ENCODE measurements around the gene WDFY3. TPM values are rescaled to one million over a fixed set of nuclear protein-coding genes. Genes with fewer than 3 reads are reported as not detected.

The WDFY3 gene
- total and polyA plus RNA-seq, 2 experiments from 2014 or later: 3.1 to 45.6 TPM

- Histone ChIP-seq H3K4me3 (no peak overlapping the region), H3K27me3 (replicated peaks; ENCODE audit: insufficient read depth) (no peaks in the 10 kb centered on the region), H3K4me1 (ENCODE audit: insufficient read depth) (no peaks in the 10 kb centered on the region), H3K79me2 (ENCODE audit: insufficient read depth) (no peaks in the 10 kb centered on the region), H3K27ac (no peak overlapping the region), H2AFZ (0 out of 2 replicates have a peak overlapping the region, but pooled peaks have one; percentile 33), H4K20me1 (ENCODE audit: insufficient read depth) (no peaks in the 10 kb centered on the region), H3K4me2 (ENCODE audit: unreplicated experiment) (no peak overlapping the region), H3F3A (ENCODE audit: insufficient read depth) (no peaks in the 10 kb centered on the region), H3K36me3 (ENCODE audit: low read depth) (no peaks in the 10 kb centered on the region), H3K9me3 (ENCODE audit: low read depth) (no peaks in the 10 kb centered on the region), H3K9ac (no peak overlapping the region), H3K9me2 (ENCODE audit: insufficient read depth) (no peaks in the 10 kb centered on the region)
- in situ Hi-C loops (cut with MboI): no loop called here
- DNase-seq: no peak
- 94 to 97% methylated on average over 1 of the region's 1 CpG for WGBS, 2 experiments (ENCODE audit: low coverage in 1 of 2, low lambda C conversion rate in 2 of 2, missing lambda C conversion rate in 2 of 2)
- TF ChIP-seq EZH2 (IDR thresholded peaks at IDR 0.05; ENCODE audit: insufficient read depth, poor library complexity, severe bottlenecking) (no peak), EZH2phosphoT487 (IDR thresholded peaks at IDR 0.05; ENCODE audit: insufficient read depth, low read depth) (no peak)
Measured at GRCh38 chr4:84622959-84623358, 343.5 kb downstream of the WDFY3 start.

Small RNAs within 50 kb of the gene (small RNA-seq; reads per million reads assigned to genes)
- not detected for gene RN7SL552P (ENCODE audit: low read depth, low replicate concordance)
- gene RNU6-469P (ENCODE audit: low read depth, low replicate concordance): not detected

Measured in GM23248 (cell line).